Coronary artery (tissue), 2 donors: ENCODE measurements around the gene METTL15.

ENCODE experiments used
- DNase-seq: peaks from one replicate; pipeline ENCODE4 v3.0.0-alpha.2; 2017; ENCODE audit warnings: low spot score
- H3K27ac ChIP-seq, 2 donors: fragments of 200-600 bp; sonication (generic); one replicate each; pipeline ENCODE4 v1.5.1; 2016 to 2019
- H3K4me3 ChIP-seq: fragments of 200-600 bp; sonication (generic); 2 replicates; pipeline ENCODE4 v1.5.1; 2016; ENCODE audit warnings: mild to moderate bottlenecking, moderate library complexity
- TF ChIP-seq, protein P1 (sequence below): fragments of 200-600 bp; sonication (generic); IDR thresholded peaks from one replicate; pipeline ENCODE4 v1.5.1; 2019; ENCODE audit warnings: antibody characterized with exemption

Gene METTL15

DNA sequence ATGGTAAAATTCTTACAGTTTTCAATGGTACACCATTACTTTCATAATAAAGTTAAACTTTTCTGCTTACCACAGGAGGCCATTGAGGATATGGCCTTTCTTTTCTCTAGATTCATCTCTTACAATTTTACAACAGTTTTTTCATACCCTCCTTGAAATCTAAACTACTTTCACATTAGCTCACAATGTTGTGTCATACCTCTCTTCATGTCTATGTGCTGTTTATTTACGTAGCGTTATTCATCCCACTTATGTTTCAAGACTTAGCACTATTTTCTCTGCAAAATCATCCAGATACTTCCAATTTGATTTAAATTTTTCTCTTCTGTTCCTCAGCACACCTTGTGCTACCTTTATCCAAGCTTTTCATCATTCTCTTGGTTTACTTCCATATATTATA lies 123.3 kb downstream of the METTL15 start:
- Histone ChIP-seq H3K4me3 (no peak overlapping the region), H3K27ac (no peak overlapping the region)
- TF ChIP-seq, protein P1, sequence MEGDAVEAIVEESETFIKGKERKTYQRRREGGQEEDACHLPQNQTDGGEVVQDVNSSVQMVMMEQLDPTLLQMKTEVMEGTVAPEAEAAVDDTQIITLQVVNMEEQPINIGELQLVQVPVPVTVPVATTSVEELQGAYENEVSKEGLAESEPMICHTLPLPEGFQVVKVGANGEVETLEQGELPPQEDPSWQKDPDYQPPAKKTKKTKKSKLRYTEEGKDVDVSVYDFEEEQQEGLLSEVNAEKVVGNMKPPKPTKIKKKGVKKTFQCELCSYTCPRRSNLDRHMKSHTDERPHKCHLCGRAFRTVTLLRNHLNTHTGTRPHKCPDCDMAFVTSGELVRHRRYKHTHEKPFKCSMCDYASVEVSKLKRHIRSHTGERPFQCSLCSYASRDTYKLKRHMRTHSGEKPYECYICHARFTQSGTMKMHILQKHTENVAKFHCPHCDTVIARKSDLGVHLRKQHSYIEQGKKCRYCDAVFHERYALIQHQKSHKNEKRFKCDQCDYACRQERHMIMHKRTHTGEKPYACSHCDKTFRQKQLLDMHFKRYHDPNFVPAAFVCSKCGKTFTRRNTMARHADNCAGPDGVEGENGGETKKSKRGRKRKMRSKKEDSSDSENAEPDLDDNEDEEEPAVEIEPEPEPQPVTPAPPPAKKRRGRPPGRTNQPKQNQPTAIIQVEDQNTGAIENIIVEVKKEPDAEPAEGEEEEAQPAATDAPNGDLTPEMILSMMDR, result no peak
- no peak for DNase-seq

DNA sequence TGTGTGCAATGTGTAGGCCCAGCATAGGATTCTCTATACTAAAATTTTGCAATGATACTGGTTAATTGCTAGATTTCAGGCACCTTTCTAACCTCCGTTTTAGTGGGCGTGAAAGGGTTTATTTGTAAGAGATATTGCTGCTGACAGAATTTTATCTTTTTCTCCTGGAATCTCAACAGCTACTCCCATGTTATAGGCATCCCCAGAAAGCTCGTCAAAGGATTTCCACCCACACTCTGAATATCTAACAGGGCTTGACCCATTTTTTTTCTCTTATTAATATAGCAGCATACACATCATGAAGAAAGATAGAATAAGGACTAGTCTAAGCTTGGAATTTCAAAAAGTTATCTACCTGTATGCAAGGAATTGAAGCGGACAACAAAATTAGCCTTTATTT lies 124.5 kb downstream of the METTL15 start:
- H3K27ac ChIP-seq, result no peak overlapping the region
- TF ChIP-seq, protein P1, result no peak
- no peak for DNase-seq
- no peak overlapping the region for H3K4me3 ChIP-seq

DNA sequence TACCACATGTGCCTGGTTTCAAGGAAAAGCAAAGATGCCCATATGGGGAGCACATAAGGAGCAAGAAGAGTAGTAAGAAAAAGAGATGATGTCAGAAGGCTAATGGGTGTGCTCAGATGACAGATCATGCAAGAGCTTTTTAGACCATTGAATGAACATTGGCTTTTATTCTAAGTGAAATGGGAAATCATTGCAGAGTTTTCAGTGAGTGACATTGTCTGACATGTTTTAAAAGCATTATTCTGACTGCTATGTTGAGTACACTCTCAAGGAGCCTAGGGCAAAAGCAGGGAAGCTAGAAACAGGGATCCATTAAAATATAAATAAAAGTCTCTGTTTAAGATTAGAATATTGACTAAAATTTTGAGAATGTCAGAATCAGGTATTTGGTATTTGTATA lies 133.6 kb downstream of the METTL15 start:
- H3K27ac ChIP-seq, result no peak overlapping the region
- no peak for DNase-seq

DNA sequence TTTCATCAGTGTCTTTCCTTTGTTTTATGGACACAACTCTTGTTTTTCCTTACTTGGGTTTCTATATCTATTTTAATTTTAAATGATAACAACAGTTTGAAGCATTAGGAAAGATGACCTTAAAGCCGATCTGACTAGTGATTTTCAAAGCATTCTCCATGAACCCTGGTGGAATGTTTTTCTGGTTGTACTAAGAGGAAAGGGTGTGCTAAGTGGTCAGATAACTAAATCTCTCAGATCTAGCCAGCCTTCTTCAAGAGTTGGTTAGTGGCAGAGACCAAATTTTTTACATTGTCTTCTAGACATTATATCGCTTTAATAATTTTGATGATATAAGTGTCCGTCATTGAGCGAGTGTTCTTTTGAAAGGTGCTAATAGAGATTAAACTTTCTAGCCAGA lies 134.4 kb downstream of the METTL15 start:
- DNase-seq, result no peak
- TF ChIP-seq, protein P1, result no peak
- peak overlapping the region in 1 of 2 donors; percentile 29 for H3K27ac ChIP-seq
- H3K4me3 ChIP-seq, result peak overlapping the region; percentile 27

More for the DNA sequence above, 133.6 kb downstream of the METTL15 start:
- TF ChIP-seq, protein P1, result no peak
- no peak overlapping the region for H3K4me3 ChIP-seq

DNA sequence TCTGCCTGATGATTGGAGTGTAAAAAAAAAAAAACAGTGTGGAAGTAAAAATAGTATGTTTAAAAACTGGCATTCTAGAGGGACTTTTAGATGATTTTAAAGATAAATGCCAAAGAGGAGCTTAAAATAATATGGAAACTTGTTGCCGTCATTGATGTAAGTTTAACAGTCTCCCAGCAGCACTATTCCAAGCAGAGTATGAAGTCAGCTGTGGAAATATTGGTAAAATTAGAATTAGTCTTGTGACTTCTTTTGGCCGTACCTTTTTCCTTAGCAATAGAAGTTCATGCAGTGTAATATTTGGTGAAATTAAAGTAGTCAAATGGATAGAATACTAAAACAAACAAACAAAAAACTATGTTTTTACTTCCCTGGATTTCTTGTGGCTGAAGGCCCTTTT lies 134.9 kb downstream of the METTL15 start:
- DNase-seq, result no peak
- Histone ChIP-seq H3K27ac (peak overlapping the region in 1 of 2 donors; percentile 29), H3K4me3 (peak overlapping the region; percentile 27)
- TF ChIP-seq, protein P1, result no peak

DNA sequence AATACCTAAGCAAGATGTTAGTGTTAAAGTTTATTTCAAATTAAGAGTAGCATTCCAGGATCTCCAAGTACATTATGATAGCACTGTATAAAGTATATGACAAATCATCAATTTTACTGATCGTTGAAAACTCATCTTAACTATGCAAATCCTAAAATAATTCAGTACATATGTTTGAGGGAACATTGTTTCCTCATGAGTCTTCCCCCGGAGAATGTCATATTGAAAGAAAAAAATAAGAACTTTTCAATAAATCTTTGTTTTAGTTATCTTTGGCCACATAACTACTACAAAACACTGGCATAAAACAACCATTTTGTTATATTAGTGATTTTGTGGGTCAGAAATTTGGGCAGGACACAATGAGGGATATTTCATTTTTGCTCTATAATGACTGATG lies 135.4 kb downstream of the METTL15 start:
- H3K4me3 ChIP-seq, result peak overlapping the region; percentile 27
- no peak overlapping the region for H3K27ac ChIP-seq
- TF ChIP-seq, protein P1, result no peak
- no peak for DNase-seq

DNA sequence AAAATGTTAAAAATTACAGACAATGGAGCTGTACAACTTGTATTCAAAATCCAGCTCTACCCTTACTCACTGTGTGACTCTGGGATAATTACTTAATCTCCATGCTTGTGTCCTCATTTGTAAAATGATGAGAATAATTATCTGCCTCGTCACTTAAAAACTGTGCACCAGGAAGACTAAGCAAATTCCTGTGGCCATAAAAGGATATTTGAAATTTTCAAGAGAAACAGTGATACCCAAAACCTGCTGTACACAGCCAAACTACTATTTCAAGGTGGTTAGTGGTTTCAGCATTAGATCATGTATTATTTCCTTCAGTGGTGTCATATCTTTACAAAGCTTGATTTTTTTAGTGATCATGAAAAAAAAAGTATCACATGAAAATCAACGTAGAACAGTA lies 136.9 kb downstream of the METTL15 start:
- Histone ChIP-seq H3K27ac (no peak overlapping the region), H3K4me3 (no peak overlapping the region)
- no peak for DNase-seq
- TF ChIP-seq, protein P1, result no peak
